ENCODE data around the gene PRKCE.

PRKCE gene

DNA sequence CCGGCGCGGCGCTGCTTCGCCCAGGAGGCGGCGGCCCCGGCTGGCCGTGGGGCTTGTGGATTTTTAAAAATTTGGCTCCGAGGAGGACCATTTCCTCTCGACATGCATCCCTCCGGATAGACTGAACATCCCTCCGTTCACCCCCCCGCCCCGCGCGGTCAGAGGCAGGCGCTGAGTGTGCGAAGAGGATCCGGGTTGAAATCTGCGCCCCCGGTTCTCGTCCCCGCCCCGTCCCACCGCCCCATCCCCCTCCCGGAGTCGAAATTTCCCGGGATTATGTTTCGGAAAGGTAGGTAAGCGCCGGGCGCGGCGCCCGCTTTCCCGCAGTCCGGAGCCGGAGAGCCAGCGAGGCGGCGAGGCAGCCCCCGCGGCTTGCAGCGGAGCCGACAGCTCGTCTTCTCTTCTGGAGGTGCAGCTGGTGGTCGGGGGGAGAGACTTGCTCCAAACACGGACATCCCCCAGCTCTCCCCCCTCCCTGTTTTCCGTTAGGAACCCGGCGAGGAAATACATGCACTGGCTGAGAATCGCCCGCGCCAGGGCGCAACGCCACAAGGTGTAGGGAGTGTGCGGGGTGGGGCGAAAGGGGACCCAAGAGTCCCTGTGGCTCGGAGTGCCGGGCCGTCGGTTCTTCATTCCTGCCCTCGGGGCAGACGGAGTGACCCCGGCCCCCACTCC, at the start of gene PRKCE:
Gene PRKCE, plus strand, starts transcription at position 261 of the 675 bp plus-strand sequence.
- peak; percentile 51 to 86 (median 75) for DNase-seq

DNA sequence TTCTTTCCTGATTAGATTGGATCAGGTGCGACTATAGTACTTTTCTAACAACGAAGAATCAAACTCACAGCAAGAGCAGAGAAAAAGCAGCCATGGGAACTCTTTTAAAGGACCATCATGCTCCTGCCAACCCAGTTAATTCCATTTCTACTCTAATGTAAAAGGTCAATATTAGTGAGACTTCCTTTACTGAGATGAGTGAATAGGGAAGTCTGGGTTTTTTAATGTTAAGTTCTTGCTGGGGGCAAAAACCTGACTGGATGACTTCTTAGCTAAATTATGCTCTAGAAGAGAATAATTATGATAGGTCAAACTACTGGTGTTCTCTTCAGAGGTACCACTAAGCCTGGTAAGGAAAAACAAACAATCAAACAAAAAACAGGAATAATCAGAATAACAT, 48.9 kb upstream of the PRKCE start:
- no peak for DNase-seq

DNA sequence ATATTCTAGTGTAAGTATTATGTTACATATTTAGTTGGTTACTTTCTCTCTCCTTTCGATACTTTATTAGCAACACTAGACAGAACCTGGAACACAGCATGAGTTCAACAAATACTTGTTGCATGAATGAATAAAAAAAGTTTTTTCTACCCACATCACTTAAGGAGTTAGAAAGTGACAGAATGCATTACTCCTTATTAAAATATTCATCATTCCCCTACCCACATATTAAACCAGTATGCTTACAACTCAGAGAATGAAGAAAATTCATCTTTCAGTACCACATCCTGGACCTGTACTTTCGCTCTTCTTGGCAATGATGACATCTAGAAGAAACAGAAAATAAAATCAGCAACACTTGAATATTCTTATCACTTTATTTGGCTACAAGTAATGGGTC, 46.4 kb upstream of the PRKCE start:
- DNase-seq, result no peak

DNA sequence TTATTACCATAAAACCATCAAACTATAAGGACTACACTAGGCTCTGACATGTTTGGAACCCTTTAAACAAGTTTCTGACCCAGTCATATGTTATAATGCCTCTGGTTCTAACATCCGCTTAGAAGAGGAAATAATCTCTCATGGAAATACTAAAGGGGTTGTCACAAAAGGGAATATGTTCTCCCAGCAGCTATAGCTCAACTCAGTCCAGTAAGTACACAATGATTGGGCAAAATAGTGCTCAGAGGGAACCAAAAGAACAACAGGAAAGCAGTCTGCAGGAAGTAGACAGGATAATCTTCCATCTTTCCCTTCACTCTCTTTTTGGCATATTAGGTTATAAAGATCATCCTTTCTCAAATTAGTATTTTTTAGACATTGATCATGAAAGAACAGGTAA, 44.7 kb upstream of the PRKCE start:
- DNase-seq, result no peak

DNA sequence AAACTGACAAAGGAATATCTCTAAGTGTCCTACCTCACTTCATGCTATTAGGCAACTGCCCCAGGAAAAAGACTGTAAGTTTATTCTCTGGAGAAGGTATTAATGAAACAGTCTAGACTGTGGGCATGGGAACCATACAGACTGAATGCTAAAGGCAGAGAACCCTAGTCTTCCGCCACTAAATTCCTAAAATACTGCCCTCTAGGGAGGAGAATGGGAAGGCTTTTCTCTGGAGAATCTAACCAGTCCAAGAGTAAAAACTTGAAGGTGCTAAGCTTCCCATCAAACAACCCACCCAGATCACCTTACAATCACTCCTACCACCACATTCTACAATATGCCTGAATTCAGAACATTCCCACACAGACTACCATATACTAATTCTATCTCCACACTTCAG, 43.8 kb upstream of the PRKCE start:
- peak in 2 of 3 experiments; percentile 16 to 36 for DNase-seq

DNA sequence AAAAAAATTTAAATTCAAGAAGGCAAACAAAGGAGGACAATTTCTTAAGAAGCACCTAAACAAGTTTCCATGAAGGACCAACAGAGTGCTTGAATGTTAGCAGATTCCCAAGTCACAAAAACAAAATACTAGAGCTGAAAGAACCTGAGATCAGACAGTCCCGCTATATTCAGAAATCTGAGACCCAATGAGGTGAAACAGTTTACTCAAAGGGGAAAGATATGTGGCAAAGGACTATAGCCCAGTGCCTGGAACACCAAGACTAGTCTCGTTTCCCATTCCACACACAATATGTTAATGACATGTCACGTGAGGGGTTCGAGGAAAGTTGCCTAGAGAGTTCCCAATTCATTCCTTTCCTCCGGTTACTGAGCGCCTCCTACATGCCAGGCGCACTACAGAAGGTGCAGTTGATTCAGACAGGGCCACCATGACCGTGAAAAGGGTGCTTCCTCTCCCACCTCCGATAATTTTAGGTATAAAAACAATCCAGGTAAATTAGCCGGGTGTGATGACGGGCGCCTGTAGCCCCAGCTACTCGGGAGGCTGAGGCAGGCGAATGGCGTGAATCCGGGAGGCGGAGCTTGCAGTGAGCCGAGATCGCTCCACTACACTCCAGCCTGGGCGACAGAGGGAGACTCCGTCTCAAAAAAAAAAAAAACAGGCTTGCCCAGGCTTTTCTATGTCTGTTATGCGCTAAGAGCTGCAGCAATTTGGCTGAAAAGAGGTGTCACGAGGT, 41.0 kb upstream of the PRKCE start:
- peak; percentile 72 to 86 (median 78) for DNase-seq

DNA sequence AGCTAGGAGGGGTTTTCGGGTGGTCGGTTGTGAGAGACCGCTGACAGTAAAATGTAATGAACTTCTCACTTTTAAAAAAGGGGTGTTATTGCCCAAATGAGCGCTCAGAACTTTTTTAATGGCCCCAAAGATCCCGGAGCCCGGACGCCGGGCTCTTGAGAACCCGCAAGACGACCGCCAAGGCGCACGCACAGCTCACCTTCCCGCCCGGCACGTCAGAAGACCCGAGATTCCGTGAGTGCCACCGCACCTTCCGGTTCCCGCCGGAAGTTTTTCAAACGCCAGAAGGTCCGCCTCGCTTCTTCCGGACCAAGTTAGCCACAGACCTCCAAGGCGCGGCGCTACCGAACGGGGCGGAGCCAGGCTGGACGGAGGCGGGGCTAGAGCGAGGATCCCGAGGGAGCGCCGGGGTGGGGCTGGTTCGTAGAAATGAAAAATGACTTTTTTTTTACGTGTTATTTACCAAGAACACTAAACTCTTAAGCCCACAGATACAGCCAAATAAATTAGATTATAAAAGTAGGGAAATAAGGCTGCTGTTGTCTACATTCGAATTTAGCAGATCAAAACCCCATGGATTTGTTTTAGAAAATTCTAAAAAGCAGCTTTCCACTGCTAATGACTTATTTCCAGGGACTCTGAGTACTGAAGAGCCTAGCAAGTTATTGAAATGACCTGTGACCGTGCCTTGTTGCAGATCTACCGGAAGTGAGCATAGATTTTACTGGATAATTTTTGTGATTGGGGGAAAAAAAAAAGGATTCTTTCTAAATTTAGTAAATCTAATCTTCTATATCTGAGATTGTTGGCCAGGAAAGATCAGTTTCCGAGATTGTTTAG, 40.2 kb upstream of the PRKCE start, which contains the start of gene SRBD1:
Gene SRBD1, minus strand, starts transcription at position 248 of the 840 bp plus-strand sequence. CDS start 5,826 bp downstream, outside the sequence.
- DNase-seq, result peak; percentile 95 to 98 (median 98)

DNA sequence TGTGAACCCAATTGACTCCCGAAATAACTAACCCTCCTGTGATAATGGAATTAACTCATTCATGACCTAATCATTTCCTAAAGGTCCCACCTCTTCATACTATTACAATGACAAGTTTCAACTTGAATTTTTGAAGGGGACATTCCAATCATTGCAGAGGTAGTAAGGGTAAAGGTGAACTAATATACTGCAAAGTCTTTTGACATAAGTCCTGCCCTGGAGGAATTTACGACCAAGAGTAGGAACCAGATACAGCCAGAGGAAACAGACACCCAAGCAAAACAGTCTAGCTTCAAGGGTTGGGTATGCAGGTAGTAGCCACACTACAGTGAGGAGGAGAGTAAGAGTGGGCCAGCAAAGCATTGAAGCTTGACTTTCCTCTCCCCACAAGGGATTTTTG, 39.2 kb upstream of the PRKCE start:
- DNase-seq, result no peak

DNA sequence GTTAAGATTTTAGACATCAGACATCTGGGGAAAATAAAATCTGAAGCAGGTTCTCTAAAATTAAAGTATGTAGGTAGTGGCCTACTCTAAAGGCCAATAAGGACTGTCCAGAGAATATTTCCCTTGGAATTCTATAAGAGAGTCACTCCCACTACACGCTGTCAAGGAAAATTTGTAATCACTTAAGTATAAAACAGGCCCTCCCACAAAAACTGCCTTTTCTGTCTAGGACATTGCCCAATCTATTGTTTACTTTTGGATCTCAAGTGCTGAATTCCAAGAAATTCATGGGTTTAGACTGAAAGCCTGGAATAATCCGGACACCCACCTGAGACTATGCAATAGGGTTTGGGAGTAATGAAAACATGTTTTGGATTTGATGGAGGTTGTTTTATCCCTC, 38.7 kb upstream of the PRKCE start:
- no peak for DNase-seq

DNA sequence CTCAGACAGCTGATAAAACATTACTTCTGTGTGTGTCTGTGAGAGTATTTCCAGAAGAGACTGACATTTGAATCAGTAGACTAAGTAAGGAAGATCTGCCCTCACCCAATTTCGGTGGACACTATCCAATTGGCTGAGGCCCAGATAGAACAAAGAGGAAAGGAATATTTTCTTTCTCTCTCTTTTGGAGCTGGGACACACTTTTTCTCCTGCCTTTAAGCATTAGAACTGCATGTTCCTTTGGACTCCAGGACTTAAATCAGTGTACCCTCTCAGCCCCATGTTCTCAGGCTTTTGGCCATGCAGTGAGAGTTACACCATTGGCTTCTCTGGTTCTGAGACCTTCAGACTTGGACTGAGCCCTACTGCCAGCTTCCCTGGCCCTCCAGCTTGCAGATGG, 37.1 kb upstream of the PRKCE start:
- DNase-seq, result no peak

DNA sequence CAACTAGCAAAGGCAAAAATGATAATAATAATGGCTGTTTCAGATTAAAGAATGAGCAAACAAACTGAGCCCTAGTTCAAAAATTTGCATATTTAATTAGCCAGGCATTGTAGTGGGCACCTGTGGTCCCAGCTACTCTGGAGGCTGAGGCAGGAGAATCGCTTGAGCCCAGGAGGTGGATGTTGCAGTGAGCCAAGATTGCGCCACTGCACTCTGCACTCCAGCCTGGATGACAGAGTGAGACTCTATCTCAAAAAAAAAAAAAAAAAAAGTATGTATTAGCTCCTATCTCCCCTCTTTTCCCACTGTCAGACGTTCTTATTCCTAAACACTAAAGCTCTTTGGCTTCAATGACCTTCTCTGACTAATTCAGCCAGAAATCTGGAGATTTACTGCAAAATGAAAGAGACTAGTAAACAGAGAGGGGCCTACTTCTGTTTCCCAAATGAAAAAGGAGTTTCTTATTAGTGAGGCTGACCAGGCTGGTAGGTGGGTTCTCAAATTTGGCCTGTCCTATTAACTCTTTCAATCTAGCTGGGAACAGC, 36.5 kb upstream of the PRKCE start:
- no peak for DNase-seq

DNA sequence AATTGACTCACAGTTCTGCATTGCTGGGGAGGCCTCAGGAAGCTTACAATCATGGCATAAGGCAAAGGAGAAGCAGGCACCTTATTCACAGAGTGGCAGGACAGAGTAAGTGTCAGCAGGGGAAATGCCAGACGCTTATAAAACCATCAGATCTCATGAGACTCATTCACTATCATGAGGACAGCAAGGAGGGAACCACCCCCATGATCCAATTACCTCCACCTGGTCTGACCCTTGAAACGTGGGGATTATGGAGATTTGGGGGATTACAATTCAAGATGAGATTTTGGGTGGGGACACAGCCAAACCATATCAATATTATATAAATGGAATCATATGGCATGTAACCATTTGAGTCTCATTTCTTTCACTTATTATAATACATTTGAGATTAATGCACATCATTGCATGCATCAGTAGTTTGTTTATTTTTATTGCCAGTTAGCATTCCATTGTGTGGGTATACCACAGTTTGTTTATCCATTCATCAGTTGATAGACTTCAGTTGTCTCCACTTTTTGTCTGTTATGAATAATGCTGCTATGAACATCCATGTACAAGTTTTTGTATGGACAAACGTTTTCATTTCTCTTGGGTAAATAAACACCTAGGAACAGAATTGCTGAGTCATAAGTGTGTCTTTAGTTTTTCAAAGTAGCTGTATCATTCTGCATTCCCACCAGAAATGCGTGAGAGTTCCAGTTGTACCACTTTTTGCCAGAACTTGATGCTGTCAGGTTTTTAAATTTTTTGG, 34.6 kb upstream of the PRKCE start:
- DNase-seq, result no peak

DNA sequence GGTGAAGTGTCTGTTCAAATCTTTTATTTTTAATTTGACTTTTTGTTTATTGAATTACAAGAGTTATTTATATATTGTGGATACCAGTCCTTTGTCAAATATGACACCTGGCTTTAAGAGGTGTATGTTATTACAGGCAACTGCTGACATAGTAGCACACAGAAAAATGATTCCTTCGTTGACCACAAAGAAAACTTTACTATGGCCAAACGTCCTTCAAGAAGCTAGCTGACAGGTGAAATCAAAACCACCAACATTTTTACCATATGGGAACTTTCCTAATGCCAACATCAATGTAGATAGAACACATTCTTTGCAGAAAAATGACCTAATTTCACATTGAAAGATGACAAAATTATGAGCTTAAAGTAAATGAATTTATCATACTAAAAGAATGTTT, 34.0 kb upstream of the PRKCE start:
- no peak for DNase-seq

DNA sequence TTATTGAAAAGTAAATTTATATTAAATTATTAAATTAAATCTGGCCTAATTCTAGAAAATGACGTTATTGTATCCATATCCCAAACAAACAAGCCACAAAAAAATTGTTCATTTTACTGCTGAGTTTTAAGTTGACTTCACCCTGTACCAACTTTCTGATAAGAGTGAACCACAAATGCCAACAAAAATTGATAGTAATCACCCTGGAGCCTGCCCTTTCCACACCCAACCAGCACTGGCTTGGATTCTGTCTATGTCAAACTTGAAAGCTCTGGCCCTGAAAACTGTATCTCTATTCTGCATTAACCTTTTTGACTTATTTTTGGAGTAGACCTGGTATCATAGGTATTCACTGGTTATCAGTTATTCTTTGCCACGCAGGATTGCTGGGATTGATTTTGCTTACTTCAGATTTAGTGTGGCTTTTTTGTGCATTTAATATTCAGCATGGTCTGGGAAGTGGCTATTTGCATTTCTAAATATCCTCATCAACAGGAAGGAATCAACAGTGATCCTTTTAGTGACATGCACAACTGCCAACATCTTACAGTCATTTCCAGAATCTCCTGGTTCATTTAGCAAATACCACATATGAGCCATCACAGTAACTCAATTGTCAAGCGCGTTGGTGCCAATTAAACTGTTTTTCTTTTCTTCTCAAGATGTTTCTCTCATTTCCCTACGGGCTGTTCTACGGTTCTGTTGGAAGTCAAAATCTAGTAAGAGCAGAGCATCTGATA, 29.0 kb upstream of the PRKCE start:
- no peak for DNase-seq

DNA sequence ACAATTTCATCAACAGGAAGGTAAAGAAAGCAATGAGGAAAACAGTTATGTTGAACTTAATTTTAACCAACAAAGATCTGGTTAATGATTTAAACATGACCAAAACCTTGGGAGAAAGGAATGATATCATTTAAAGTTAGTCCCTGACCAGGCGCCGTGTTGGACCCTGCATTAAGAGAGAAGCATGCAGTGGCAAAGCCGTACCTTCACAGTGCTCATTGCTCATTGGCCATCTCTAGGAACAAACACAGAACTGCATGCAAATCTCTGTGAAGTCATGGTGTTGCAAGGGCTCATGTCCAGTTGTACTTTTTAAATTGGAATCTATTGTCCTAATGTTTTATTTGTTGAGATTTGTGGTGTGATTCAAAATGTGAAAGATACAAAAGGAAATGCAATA, 28.4 kb upstream of the PRKCE start:
- no peak for DNase-seq

DNA sequence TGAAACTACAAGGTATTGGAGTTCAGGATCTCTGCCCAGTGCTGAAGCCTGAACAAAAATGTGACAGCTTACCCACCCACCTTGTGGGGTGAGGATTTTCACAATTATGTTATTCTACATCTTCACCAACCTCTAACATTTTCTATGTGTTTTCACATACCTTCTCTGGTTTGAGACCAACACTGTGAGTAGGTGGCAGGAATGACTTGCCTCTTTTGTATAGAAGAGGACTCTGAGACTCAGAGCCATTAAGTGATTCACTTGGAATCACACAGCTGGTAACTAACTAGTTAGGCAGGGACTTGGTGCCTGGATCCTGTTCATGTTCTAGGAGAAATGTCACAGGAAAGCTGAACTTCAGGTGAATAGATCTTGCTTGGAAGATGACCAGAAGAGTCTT, 25.7 kb upstream of the PRKCE start:
- DNase-seq, result no peak

DNA sequence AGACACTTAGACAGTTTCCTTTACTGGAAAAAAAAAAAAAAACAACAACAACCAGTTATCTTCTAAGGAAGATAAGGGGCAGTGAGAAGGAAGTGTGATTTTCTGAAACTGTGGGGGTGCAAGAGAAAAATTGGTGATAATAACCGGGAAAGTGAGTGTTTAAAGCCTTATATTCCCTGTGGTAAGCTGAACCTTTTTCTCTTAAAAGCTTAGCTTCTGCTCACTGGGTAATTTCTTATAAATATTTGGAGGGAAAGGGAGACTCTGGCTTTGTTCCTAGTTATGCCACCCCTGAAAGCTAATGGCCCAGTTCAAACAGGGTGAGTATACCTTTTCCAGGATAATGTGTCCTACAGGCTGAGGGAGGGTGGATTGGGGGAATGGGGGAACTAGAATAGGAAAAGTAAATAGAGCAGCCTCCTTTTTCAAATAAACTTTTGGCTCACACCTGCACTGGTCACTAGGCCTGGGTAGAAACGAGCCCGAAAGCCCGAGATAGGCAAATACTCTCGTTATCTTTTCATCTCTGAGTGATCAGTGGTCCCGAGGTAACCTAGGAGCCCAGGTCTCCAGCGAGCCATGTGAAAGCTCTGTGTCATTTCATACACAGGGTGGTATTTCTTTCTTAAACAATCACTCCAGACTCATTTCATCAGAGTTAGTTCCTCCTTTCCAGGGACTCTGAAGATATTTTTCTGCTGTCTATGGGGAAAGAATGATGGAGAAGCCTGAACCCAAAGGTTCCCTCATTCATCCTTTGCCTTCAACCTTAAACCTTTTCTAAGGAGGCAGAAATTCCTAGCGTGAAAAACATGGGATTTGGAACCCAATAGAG, 24.9 kb upstream of the PRKCE start:
- DNase-seq, result peak in 2 of 3 experiments; percentile 33 to 52

DNA sequence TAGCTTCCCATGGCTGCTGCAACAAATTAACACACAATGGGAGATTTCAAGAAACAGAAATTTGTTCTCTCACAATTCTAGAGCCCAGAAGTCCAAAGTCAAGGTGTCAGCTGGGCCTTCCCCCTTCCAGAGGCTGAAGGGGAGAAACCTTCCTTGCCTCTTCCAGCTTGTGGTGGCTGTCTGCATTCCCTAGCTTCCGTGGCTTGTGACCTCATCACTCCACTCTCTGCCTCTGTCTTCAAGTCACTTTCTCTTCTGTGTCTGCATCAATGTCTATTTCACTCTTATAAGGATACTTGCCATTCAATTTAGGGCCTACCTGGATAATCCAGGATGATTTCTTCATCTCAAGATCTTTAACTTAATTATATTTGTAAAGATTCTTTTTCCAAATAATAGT, 23.6 kb upstream of the PRKCE start:
- DNase-seq, result no peak

DNA sequence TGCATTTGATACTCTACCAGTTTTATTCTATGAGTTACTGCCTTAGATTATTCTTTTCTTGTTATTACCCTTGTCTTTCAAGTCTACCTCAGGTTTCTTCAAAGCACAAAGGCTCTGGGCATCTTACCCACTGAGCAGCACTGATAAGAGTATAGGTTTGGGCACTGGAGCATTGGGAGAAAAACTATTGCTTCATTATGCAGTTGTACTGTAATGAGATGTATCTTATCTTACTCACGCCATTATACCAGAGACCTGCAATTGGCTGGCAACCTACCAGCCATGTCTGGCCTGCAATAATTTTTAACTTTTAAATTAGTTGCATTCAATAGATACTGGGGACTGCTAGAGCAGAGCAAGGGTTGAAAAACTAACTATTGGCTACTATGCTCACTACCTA, 21.5 kb upstream of the PRKCE start:
- no peak for DNase-seq

DNA sequence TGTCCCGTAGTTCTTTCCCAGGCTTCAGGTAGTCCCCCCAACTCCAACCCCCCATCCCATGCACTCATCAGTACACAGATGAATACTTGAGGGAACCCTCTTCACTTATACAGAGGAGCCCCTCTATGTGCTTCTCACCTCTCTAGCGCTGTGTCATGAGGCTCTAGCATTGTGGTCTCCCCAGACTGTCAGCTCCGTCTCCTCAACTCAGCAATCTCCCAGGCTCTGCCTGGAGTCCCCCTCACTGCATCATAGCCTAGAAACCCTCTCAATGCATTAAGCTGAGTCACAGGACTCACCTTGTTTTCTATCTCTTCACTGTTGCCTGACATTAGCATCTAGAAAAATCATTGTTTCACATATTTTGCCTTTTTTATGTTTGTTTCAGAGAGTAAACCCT, 20.2 kb upstream of the PRKCE start:
- no peak for DNase-seq

DNA sequence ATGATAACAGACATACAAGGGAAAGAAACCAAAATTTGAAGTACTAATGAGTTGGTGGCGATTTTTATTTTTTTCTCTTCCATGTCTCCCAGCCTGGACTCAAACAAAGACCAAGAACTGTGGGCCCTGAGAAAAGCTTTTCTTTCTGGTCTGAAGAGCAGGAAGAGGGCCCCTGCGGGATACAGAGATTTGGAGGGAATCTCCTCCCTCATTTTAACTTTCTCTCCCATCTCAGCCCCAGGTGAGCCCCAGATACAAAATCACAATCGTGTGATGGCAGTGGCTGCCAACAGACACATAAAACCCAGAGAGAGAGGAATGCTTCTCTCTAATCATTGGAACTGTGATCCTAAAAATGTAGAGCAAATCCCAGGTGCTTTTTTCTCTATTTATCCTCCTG, 19.5 kb upstream of the PRKCE start:
- DNase-seq, result no peak
